NB4 (cell line): ENCODE data around the gene AMZ1.

Experiments used
- CTCF ChIP-seq: IDR thresholded peaks from one replicate; pipeline ENCODE4 v1.5.1; 2012; ENCODE audit warnings: low read depth, low read length
- MAX ChIP-seq: IDR thresholded peaks from 2 replicates; pipeline ENCODE4 v1.6.1; 2011; ENCODE audit warnings: low read depth, low read length
- POLR2A ChIP-seq: IDR thresholded peaks from 2 replicates; pipeline ENCODE4 v1.6.1; 2011; ENCODE audit warnings: mild to moderate bottlenecking; ENCODE audit not compliant: insufficient read length; ENCODE audit errors: extremely low read depth

- TF ChIP-seq CTCF = no peak
- no peak for TF ChIP-seq POLR2A
- no peak for TF ChIP-seq MAX
Observed at GRCh38 chr7:2753148-2753547, 65.1 kb downstream of the AMZ1 start.
